Erythroblast (primary cell): Measurements from ENCODE around the gene HK2.
A peak's percentile ranks its signal among the peaks of the same experiment; 100 is the strongest.

Experiments
- DNase-seq, 2 experiments: peaks; one replicate each; lab custom pipeline; 2025; lab: John Stamatoyannopoulos, UW
- GATA1 ChIP-seq: IDR thresholded peaks from 2 replicates; pipeline ENCODE4 v1.6.1; 2011; ENCODE audit warnings: low read depth, mild to moderate bottlenecking, control low read depth, low read length, moderate library complexity
- POLR2A ChIP-seq: IDR thresholded peaks from 2 replicates; pipeline ENCODE4 v1.6.1; 2011; ENCODE audit warnings: mild to moderate bottlenecking, low read length

Gene HK2

DNA sequence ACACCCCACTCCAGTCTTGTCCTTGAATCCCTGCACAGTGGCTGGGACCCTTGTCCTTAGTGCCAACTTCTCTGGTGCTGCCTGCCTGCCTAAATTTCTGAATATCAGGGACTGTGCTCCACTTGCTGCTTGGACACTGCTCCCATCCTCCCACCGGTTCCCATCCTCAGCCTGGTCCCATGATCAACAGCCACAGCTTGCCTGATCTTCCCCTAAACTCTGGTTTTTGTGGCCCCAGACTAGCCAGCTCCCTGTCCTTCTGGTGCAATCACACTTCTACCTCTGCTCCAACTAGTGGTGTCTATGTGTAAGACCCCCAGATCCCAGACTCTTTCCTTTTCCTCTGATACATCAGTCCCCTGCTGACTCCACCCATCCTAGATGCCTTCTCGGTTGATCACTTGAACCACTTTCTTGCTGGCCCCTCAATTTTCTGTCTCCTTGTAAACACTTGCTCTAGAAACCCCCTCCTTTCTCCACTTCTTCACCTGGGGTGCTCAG is 87.4 kb downstream of the HK2 start:
- DNase-seq, result no peak
- TF ChIP-seq GATA1 (no peak), POLR2A (no peak)

GRCh38 chr2:74922592-74923227 is 88.8 kb downstream of the HK2 start:
- DNase-seq, result peak; percentile 7 to 9
- no peak for TF ChIP-seq GATA1
- TF ChIP-seq POLR2A, result no peak

DNA sequence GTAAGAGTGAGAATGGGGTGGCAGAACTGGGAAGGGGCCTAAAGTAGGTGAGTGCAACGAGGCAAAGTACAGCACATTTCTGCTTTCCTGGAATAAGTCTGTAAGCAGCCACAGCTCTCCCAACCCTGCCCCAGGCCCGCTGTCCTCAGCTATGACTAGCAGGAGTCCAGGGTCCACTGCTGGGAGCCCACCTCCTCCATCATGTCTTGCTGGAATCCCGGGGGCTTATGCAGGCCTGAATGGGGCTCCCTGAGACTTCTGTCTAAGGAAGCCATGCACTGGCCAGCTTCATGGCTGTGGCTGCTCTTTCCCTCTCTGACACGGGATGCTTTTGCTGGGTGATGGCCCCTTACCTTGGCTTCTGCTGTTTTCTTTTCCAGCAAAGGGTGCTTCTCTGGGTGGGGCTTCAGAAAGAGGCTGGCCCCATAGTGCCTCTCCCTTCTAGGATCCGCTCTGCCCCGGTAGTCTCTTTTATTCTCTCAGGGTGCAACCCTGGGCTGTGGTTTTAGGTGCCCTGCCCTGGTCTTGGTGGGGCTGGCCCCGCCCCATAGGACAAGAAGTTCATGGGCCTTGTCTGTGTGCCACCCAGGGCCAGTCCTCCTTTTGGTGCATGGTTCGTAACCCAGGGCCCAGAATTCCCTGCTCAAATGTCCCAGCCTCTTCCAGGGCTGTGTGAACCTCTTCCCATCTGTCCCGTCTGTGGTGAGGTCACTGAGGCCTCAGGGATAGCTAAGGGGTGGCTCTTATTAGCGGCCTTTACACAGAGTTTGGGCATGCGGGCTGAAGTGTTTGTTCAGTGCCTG is 90.7 kb downstream of the HK2 start:
- no peak for TF ChIP-seq POLR2A
- no peak for DNase-seq

GRCh38 chr2:74925361-74925786 is 91.4 kb downstream of the HK2 start:
- TF ChIP-seq POLR2A (no peak), GATA1 (no peak)
- no peak for DNase-seq

DNA sequence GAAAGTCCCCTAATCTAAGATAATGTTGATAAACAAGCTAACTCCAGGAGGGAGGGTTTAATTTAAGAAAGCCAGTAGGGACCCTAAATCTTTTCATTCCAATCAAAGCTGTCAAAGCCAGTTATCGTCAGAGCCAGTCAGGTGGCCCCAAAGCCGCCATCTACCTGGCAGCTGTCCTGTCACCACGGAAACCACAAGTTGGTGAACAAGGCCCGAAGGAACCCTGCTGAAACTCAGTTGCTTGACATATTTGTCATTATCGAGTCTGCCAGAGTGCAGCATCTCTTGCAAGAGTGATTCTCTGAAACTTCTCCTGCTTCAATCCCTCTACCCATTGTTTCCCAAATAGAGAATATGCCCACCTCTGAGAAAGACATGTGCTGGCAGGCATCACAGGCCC is 93.7 kb downstream of the HK2 start:
- DNase-seq, result no peak
- TF ChIP-seq GATA1, result no peak
- no peak for TF ChIP-seq POLR2A

- DNase-seq, result no peak
- TF ChIP-seq GATA1 (no peak), POLR2A (no peak)
These were observed 97.0 kb downstream of the HK2 start for GRCh38 chr2:74930811-74931486.

DNA sequence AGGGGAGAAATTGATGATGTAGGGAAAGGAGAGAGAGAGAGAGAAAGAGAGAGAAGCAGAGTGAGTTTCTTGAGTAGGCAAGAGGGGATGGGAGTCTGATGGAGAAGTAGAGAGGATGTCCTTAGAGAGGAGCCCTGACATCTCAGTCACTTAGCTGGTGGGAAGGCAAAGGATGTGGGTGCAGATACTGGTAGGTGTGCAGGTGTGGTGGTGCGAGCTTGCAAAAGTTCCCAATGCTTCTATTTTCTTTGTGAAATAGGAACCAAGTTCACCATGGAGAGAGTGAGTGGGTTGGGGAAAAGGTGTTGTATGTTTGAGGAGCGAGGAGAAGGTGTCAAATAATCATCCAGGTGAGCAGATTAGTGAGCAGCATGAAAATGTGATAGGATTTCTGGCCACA is 98.0 kb downstream of the HK2 start:
- TF ChIP-seq POLR2A (no peak), GATA1 (no peak)
- DNase-seq, result no peak

DNA sequence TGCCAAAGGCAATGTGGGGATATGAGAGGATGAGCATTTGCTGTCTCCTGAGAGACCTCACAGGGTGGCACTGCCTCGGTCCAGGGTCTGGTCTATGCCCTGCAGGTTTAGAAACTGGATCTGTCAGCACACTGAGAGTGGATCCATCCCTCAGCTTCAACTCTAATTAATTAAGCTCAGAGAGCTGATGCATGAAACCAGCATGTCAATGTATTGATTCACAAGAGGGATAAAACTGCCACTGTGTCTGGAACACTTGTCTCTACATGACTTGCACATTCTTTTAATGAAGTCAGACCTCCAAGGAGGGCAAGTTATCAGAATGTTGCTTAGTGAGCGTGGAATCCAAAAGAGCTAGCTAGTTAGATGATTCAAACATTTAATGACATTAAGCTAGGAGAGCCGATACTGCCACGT is 102.1 kb downstream of the HK2 start:
- no peak for DNase-seq
- TF ChIP-seq GATA1 (no peak), POLR2A (no peak)

- TF ChIP-seq GATA1 (no peak), POLR2A (no peak)
- no peak for DNase-seq
These were observed 103.4 kb downstream of the HK2 start for GRCh38 chr2:74937221-74937880.

DNA sequence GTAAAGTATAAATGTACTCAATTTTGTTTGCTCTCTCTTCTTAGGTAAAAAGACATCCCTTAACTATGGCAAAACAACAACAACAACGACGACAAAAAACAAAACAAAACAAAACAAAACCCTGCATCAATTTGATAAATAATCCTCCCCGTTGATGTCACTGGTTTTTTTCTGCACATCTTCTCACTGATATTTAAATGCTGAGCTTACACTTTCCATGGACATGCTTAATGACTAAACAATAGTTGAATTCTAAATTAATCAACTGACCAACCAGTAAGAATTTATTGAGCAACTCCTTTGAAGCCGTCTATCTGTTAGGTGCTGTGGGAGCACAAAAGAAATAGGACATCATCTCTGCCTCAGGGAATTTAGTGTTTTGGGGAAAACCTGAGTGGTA is 104.3 kb downstream of the HK2 start:
- no peak for DNase-seq
- TF ChIP-seq GATA1, result no peak
- TF ChIP-seq POLR2A, result no peak

GRCh38 chr2:74939919-74940812 is 106.2 kb downstream of the HK2 start:
- no peak for DNase-seq
- TF ChIP-seq POLR2A (no peak), GATA1 (no peak)

DNA sequence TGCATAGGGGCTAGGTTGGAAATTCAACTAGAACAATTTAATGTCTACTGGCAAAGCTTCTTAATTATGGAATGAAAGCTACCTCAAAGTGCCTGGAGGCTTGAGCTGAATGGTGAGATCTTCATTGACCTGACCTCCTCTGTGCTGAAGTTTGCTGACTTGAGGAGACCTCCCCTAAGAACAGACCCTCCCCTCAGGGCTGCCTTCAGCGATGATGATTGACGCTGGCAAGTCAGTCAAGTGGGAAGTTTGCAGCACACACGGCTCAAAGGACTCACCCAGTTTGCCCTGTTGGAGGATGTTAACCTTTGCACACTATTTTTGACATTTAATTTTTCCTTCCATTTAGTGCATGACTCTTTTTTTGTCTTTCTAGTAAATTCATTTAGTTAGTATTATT is 107.4 kb downstream of the HK2 start:
- TF ChIP-seq POLR2A (no peak), GATA1 (no peak)
- no peak for DNase-seq
